HG02852 (cell line): Measurements from ENCODE around the gene ERP44.
"Not testable (repeated sequence)": the region's sequence is repeated elsewhere in the genome, so short reads cannot be mapped to it uniquely, and the experiment has no call there.

Experiments
- ATAC-seq: cut with Tn5 transposase; IDR thresholded peaks from one replicate; pipeline ENCODE4 v1.9.1; 2021; ENCODE audit warnings: mild to moderate bottlenecking, moderate library complexity; ENCODE audit not compliant: unreplicated experiment

Gene ERP44

GRCh38 chr9:100098887-100099721 lies at the start of gene ERP44, which contains the start of gene INVS:
Gene ERP44 (minus strand): TSS chr9:100099000. CDS start chr9:100098840, 160 bp downstream.
Gene INVS (plus strand): TSS chr9:100099243. CDS start chr9:100104522, 5,279 bp downstream.
- peak; percentile 98 for ATAC-seq

GRCh38 chr9:100145976-100146375 lies 47.2 kb upstream of the ERP44 start:
- ATAC-seq = not testable (repeated sequence)

GRCh38 chr9:100145167-100145934 lies 46.6 kb upstream of the ERP44 start:
- ATAC-seq = not testable (repeated sequence)

- ATAC-seq = not testable (repeated sequence)
Measured at GRCh38 chr9:100141862-100142261, 43.1 kb upstream of the ERP44 start.

GRCh38 chr9:100140303-100140702 lies 41.5 kb upstream of the ERP44 start:
- ATAC-seq = not testable (repeated sequence)

GRCh38 chr9:100136799-100137198 lies 38.0 kb upstream of the ERP44 start:
- ATAC-seq = not testable (repeated sequence)

GRCh38 chr9:100134731-100135130 lies 35.9 kb upstream of the ERP44 start:
- no peak for ATAC-seq

- ATAC-seq = no peak
Measured at GRCh38 chr9:100131875-100132430, 33.2 kb upstream of the ERP44 start.

GRCh38 chr9:100131216-100131615 lies 32.4 kb upstream of the ERP44 start:
- ATAC-seq = no peak

- no peak for ATAC-seq
Measured at GRCh38 chr9:100129772-100130171, 31.0 kb upstream of the ERP44 start.

GRCh38 chr9:100126423-100126822 lies 27.6 kb upstream of the ERP44 start:
- ATAC-seq = no peak

GRCh38 chr9:100125910-100126309 lies 27.1 kb upstream of the ERP44 start:
- no peak for ATAC-seq

- ATAC-seq = no peak
Measured at GRCh38 chr9:100125236-100125635, 26.4 kb upstream of the ERP44 start.

GRCh38 chr9:100120286-100120685 lies 21.5 kb upstream of the ERP44 start:
- ATAC-seq = no peak

- no peak for ATAC-seq
Measured at GRCh38 chr9:100117316-100117715, 18.5 kb upstream of the ERP44 start.

- no peak for ATAC-seq
Measured at GRCh38 chr9:100112677-100113336, 14.0 kb upstream of the ERP44 start.

- no peak for ATAC-seq
Measured at GRCh38 chr9:100111235-100111634, 12.4 kb upstream of the ERP44 start.

- no peak for ATAC-seq
Measured at GRCh38 chr9:100108559-100108958, 9.8 kb upstream of the ERP44 start.

- ATAC-seq = no peak
Measured at GRCh38 chr9:100106616-100107015, 7.8 kb upstream of the ERP44 start.

GRCh38 chr9:100105861-100106260 lies 7.1 kb upstream of the ERP44 start:
- ATAC-seq = no peak

GRCh38 chr9:100104314-100104713 lies 5.5 kb upstream of the ERP44 start:
- no peak for ATAC-seq
